ENCODE measurements around the gene CLEC4C. TPM values are rescaled to one million over a fixed set of nuclear protein-coding genes. Genes with fewer than 3 reads are reported as not detected.
"Not testable (repeated sequence)": the region's sequence is repeated elsewhere in the genome, so short reads cannot be mapped to it uniquely, and the experiment has no call there.

Gene CLEC4C
- total RNA-seq, 1 donor from 2014 or later: not detected

GRCh38 chr12:7731486-7731885, 15.7 kb downstream of the CLEC4C start:
- DNase-seq (ENCODE audit: missing footprints) (no peak), ATAC-seq (no peak)
- intact Hi-C loops (cut with DNase I): no loop called here

DNA sequence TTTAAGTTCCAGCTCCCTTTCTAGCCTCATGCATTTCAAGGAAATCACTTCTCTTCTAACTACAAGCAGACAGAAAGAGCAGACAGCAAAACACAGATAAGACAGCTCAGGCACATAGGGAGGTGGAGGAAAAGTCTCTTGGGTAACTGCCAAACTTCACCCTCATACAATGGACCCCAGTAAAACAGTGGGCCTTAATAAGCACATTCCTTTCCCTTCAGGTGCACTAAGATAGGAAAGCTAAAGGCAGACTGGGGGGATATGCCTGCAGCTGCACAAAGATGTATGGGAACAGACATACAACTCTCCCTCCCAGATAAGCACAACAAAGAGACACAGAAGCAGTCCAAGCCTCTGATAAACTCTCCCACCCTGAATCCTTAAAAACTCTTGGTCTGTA, 16.2 kb downstream of the CLEC4C start:
- ATAC-seq; intact Hi-C loops (cut with DNase I); DNase-seq (ENCODE audit: missing footprints): not testable (repeated sequence)

- ATAC-seq: no peak
- intact Hi-C loops (cut with DNase I): no loop called here
- no peak for DNase-seq (ENCODE audit: missing footprints)
Observed at GRCh38 chr12:7729746-7730145, 17.4 kb downstream of the CLEC4C start.

GRCh38 chr12:7723926-7724325, 23.2 kb downstream of the CLEC4C start:
- DNase-seq (ENCODE audit: missing footprints): no peak
- intact Hi-C loops (cut with DNase I): no loop called here
- ATAC-seq: no peak

DNA sequence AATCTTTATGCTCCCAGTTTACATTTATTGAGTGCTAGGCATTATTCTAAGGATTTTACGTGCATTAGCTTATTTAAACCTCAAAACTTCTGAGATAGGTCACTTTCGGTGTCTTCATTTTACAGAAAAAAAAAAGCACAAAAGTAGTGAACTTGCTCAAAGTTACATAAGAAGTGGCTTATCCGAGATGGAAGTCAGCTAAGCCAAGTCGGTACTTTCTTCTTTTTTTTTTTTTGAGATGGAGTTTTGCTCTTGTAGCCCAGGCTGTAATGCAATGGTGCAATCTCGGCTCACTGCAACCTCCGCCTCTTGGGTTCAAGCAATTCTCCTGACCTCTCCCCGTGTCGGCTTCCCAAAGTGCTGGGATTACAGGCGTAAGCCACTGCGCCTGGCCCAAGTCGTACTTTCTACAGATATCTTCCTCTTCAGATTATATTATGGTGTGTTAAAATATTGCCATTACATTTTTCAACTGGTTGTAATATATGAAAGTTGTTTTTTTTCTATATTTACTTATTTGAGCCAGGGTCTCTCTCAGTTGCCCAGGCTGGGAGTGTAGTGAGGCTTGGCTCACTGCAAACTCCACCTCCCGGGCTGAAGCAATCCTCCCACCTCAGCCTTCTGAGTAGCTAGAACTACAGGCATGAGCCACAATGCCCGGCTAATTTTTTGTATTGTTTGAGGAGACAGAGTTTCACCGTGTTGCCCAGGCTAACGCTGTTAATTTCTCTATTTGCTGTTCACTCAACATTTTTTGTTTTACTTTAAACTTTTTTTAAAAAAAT, 27.0 kb downstream of the CLEC4C start:
- intact Hi-C loops (cut with DNase I): no loop called here
- ATAC-seq (no peak), DNase-seq (ENCODE audit: missing footprints) (no peak)

- no peak for DNase-seq (ENCODE audit: missing footprints)
- intact Hi-C loops (cut with DNase I): no loop called here
- no peak for ATAC-seq
Observed at GRCh38 chr12:7716381-7716780, 30.8 kb downstream of the CLEC4C start.

- intact Hi-C loops (cut with DNase I): no loop called here
- no peak for DNase-seq (ENCODE audit: missing footprints)
- ATAC-seq: no peak
Observed at GRCh38 chr12:7712841-7713442, 34.2 kb downstream of the CLEC4C start.

DNA sequence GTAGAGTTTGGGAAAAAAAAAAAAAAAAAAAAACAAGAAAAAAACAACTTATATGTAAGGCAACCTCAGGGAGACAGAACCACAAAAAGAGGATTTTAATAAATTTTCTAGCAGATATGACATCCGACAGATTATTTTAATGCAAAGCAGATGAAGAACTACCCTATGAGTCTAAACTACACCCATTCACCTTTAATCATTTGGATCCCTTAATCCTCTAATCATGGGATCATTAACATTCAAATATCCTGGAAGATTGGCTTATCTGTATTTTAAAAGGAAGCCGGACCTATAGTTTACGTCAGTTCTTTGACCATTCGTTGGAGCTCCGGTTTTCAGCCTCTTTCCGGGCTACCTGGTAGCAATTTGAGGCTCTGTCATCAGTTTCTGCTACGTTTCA, 36.0 kb downstream of the CLEC4C start, which contains the start of gene DPPA3:
Gene DPPA3 (plus strand): TSS at position 301 of the 400 bp plus-strand sequence. CDS start 138 bp downstream, outside the sequence.
- ATAC-seq: no peak
- intact Hi-C loops (cut with DNase I): no loop called here
- DNase-seq (ENCODE audit: missing footprints): no peak

DNA sequence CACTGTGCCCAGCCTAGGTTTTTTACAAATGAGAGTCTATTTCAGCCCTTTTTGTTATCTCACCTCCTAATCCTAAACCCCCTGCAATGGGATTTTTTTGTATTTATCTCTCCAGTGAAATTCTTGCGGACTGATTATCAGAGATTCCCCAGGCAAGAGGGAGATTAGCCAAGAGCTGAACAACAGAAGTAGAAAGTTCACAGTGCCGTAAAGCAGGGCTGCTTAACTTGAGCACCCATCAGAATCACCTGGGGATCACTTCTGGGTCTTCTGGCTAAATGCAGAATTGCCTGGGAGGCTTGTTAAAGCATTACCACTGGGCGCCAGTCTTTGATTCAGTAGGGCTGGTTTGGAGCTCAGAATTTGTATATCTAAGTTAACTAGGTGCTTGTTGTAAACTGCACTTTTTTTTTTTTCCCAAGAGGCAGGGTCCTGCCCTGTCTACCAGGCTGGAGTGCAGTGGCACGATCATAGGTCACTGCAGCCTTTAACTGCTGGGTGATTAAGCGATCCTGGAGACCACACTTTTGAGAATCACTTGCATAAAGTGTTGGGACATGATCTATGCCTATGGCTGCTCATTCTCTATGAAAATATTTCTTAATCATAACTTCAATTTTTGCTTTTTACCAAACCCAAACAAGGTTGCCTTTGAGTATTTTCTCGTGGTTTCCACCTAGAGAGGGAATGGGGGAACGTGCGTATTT, 37.1 kb downstream of the CLEC4C start:
- intact Hi-C loops (cut with DNase I): no loop called here
- ATAC-seq: no peak
- DNase-seq (ENCODE audit: missing footprints): no peak

- intact Hi-C loops (cut with DNase I): no loop called here
- DNase-seq (ENCODE audit: missing footprints) (no peak), ATAC-seq (no peak)
Observed at GRCh38 chr12:7705846-7706245, 41.3 kb downstream of the CLEC4C start.

DNA sequence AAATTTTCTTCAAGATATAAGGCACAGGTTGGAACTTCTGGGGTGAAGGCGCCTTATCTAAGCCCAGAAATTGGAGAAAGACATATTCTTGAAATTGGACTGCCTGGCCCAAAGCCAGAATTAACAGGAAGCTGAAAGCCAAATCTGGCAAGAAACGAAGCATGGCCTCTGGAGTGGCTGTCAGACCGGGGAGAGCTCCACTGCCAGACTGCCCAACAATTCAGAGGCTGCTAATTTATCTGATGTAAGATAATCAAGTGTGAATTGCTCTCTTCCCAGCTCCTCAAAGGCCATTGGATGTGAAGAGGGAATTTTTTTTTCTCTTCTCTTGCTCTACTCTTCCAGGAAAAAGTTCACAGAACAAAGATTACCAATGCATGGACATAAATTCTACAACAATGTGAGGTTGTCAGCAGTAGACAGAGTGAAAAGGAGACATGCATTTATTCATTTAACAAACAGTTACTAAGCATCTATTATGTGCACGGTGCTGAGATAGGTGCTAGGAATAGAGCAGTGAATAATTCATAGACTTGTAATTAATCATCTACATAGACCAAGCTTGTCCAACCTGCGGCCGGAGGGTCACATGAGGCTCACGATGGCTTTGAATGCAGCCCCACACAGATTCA, 51.5 kb downstream of the CLEC4C start, which contains the start of gene GDF3:
Gene GDF3 (minus strand): TSS at position 210 of the 632 bp plus-strand sequence. CDS start 47 bp downstream, at position 163.
- ATAC-seq: no peak
- intact Hi-C loops (cut with DNase I): no loop called here
- no peak for DNase-seq (ENCODE audit: missing footprints)

DNA sequence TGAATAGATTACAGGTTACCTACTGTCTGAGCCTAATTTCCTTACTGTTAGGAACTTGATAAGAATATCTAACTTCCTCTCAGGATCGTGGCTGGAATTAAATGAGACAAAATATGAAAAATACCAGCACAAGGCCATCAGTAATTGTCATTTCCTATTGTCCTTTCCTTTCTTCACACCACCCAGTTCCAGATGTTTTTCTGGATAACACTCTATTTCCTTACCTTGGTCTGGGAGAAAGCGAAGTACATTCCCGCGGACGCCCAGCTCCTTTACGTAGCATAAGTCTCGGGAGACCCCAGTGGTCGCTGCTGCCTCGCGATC, 52.0 kb downstream of the CLEC4C start:
- ATAC-seq (no peak), DNase-seq (ENCODE audit: missing footprints) (no peak)
- intact Hi-C loops (cut with DNase I): no loop called here

- ATAC-seq: no peak
Observed at GRCh38 chr12:7694556-7695236, 52.5 kb downstream of the CLEC4C start.

GRCh38 chr12:7693793-7694192, 53.4 kb downstream of the CLEC4C start:
- no peak for ATAC-seq

More at GRCh38 chr12:7694556-7695236, 52.5 kb downstream of the CLEC4C start:
- DNase-seq (ENCODE audit: missing footprints): no peak
- intact Hi-C loops (cut with DNase I): no loop called here

DNA sequence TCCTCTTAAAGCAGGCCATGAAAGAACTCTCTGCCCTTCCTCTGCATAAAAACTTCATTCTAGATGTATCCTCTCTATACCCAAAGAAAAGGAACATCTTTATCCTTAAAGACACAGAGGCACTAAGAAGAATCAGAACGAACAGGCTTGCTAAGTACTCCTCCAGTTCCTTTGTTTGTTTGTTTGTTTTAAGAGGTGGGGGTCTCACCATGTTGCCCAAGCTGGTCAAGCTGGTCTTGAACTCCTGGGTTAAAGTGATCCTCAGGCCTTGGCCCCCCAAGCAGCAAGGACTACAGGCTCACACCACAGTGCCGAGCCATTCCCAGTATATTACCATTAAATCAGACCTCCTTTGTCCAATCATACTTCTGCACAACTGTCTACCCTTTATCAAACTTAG, 65.6 kb downstream of the CLEC4C start:
- intact Hi-C loops (cut with DNase I): no loop called here
- ATAC-seq (no peak), DNase-seq (ENCODE audit: missing footprints) (no peak)

More at GRCh38 chr12:7693793-7694192, 53.4 kb downstream of the CLEC4C start:
- intact Hi-C loops (cut with DNase I): no loop called here
- DNase-seq (ENCODE audit: missing footprints): no peak
